ENCODE results near the gene AGA.

Gene AGA

GRCh38 chr4:177419434-177419833 is 22.8 kb downstream of the AGA start:
- TF ChIP-seq, protein P1, sequence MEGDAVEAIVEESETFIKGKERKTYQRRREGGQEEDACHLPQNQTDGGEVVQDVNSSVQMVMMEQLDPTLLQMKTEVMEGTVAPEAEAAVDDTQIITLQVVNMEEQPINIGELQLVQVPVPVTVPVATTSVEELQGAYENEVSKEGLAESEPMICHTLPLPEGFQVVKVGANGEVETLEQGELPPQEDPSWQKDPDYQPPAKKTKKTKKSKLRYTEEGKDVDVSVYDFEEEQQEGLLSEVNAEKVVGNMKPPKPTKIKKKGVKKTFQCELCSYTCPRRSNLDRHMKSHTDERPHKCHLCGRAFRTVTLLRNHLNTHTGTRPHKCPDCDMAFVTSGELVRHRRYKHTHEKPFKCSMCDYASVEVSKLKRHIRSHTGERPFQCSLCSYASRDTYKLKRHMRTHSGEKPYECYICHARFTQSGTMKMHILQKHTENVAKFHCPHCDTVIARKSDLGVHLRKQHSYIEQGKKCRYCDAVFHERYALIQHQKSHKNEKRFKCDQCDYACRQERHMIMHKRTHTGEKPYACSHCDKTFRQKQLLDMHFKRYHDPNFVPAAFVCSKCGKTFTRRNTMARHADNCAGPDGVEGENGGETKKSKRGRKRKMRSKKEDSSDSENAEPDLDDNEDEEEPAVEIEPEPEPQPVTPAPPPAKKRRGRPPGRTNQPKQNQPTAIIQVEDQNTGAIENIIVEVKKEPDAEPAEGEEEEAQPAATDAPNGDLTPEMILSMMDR (IDR thresholded peaks at IDR 0.05) = no peak

DNA sequence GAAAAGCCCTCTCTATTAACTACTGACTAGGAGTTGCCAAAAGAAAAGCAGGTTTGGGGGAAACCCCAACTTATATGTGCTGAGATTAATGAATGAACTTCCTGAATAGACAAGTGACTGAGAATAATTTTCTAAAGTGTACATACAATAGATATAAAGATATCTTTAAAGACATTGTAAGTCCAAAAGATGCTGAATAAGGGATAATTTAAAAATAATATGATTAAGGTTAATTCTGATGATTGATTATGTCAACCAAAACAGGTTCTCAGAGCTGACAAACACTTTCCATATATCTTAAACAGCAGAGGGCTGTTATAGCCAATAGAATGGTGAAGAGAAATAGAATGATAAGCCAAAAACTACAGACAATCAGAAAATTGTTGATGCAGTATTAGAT is 28.6 kb downstream of the AGA start:
- TF ChIP-seq, protein P1 (IDR thresholded peaks at IDR 0.05) = no peak

GRCh38 chr4:177413076-177413475 is 29.2 kb downstream of the AGA start:
- TF ChIP-seq, protein P1 (IDR thresholded peaks at IDR 0.05) = no peak

DNA sequence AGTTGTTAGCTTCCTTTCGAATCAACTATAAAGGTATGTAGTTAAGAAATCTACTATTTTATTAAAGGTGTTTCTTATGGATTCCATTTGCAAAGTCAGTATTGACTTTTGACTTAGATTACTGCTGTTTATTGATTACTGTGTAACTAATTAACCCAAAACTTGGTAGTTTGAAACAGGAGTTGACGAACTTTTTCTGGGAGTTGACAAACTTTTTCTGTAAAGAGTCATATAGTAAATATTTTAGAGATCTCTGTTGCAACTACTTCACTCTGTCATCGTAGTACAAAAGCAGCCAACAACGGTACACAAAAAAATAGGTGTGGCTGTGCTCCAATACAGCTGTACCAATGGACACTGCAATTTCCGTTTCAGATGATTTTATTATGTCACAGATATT is 30.2 kb downstream of the AGA start:
- TF ChIP-seq, protein P1 (IDR thresholded peaks at IDR 0.05) = no peak

GRCh38 chr4:177410566-177410965 is 31.7 kb downstream of the AGA start:
- TF ChIP-seq, protein P1 (IDR thresholded peaks at IDR 0.05) = no peak

DNA sequence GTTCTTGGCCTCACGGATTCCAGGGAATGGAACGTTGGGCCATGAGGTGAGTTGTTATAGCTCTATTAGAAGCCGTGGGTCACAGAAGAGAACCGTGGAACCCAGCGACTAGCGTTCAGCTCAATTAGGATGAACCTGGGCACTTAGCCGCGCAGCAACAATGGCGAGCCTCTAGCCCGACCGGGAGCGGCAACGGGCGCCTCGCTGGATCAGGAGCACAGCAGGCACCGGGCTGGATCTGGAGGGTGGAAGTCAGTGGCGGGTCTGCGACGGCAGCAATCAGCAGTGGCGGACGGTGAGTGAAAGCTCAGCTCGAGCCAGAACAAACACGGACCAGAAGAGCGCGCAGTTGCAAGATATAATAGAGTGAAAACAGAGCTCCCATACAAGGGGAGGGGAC is 34.2 kb downstream of the AGA start:
- TF ChIP-seq, protein P1 (IDR thresholded peaks at IDR 0.05) = no peak

DNA sequence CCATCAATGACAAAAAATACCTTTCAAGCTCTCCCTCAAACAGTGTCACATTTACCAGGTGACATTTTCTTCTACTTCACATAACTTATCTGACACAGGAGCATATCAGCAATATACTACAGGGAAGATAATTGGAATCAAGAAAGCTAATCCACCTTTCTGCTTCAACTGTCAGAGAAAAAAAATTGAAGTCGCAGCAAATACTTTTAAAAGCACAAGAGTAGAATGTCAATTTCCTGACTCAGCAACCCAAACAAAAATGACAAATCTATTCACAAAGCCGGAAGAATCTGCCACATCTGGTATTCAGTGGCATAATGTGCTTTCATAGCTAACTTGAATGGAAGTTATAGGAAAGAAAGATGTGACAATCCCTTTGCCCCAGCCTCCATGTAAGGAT is 36.7 kb downstream of the AGA start:
- TF ChIP-seq, protein P1 (IDR thresholded peaks at IDR 0.05) = no peak

GRCh38 chr4:177404986-177405385 is 37.3 kb downstream of the AGA start:
- TF ChIP-seq, protein P1 (IDR thresholded peaks at IDR 0.05) = no peak
